ENCODE data around the gene CASS4.

Gene CASS4

GRCh38 chr20:56414842-56415765 lies 3.0 kb downstream of the CASS4 start:
- H3K4me3 ChIP-seq (replicated peaks in 1 of 2; ENCODE audit: low read depth in 2 of 2, low read length in 2 of 2): no peak overlapping the region
- DNase-seq (ENCODE audit: low read depth in 2 of 2): peak; percentile 81 to 85
- TF ChIP-seq CTCF (IDR thresholded peaks at IDR 0.05; ENCODE audit: low read depth, low read length): no peak

- no peak for TF ChIP-seq CTCF (IDR thresholded peaks at IDR 0.05; ENCODE audit: low read depth, low read length)
- no peak for DNase-seq (ENCODE audit: low read depth in 2 of 2)
These were observed 5.3 kb downstream of the CASS4 start for GRCh38 chr20:56417402-56417801.

GRCh38 chr20:56417911-56418310 lies 5.9 kb downstream of the CASS4 start:
- peak in 1 of 2 donors; percentile 44 for DNase-seq (ENCODE audit: low read depth in 2 of 2)
- no peak overlapping the region for H3K4me3 ChIP-seq (replicated peaks in 1 of 2; ENCODE audit: low read depth in 2 of 2, low read length in 2 of 2)
- TF ChIP-seq CTCF (IDR thresholded peaks at IDR 0.05; ENCODE audit: low read depth, low read length): no peak

More at GRCh38 chr20:56417402-56417801, 5.3 kb downstream of the CASS4 start:
- H3K4me3 ChIP-seq (replicated peaks in 1 of 2; ENCODE audit: low read depth in 2 of 2, low read length in 2 of 2): no peak overlapping the region

GRCh38 chr20:56418385-56418861 lies 6.4 kb downstream of the CASS4 start:
- no peak for DNase-seq (ENCODE audit: low read depth in 2 of 2)
- TF ChIP-seq CTCF (IDR thresholded peaks at IDR 0.05; ENCODE audit: low read depth, low read length): no peak
- no peak overlapping the region for H3K4me3 ChIP-seq (replicated peaks in 1 of 2; ENCODE audit: low read depth in 2 of 2, low read length in 2 of 2)

- no peak for TF ChIP-seq CTCF (IDR thresholded peaks at IDR 0.05; ENCODE audit: low read depth, low read length)
- no peak overlapping the region for H3K4me3 ChIP-seq (replicated peaks in 1 of 2; ENCODE audit: low read depth in 2 of 2, low read length in 2 of 2)
- no peak for DNase-seq (ENCODE audit: low read depth in 2 of 2)
These were observed 8.0 kb downstream of the CASS4 start for GRCh38 chr20:56420028-56420427.

GRCh38 chr20:56420940-56421688 lies 9.1 kb downstream of the CASS4 start:
- H3K4me3 ChIP-seq (replicated peaks in 1 of 2; ENCODE audit: low read depth in 2 of 2, low read length in 2 of 2): no peak overlapping the region
- DNase-seq (ENCODE audit: low read depth in 2 of 2): no peak
- no peak for TF ChIP-seq CTCF (IDR thresholded peaks at IDR 0.05; ENCODE audit: low read depth, low read length)
